Retinal pigment epithelial cell (primary cell): ENCODE measurements around the gene SSTR4.

Experiments used
- DNase-seq: peaks from one replicate; pipeline ENCODE4 v3.0.0-alpha.2; 2010; ENCODE audit warnings: low read depth
- H3K4me3 ChIP-seq: 2 replicates; pipeline ENCODE4 v1.5.1; 2011; ENCODE audit warnings: mild to moderate bottlenecking, low read length, control low read depth, moderate library complexity
- TF ChIP-seq, protein P1 (sequence below): conservative IDR thresholded peaks from 2 replicates; pipeline ENCODE4 v1.5.1; 2011; ENCODE audit warnings: low read depth, low read length, control low read depth, inconsistent platforms

The SSTR4 gene

DNA sequence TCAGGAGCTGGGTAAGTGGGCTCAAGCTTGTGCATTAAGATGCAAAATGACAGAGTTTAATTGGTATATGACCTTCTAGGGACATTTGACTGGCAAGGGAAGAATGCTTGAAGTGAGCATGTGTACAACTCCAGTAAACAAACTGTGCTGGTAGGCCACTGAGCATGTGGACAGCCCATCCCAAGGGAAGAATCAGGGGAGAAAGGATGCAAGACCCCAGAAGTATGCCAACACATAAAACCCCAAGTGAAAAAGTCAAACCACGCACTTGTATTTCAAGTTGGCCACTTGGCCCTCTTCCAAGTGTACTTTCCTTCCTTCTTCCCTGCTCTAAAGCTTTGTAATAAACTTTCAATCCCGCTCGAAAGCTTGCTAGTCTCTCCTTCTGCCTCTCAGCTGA, 24.7 kb downstream of the SSTR4 start:
- H3K4me3 ChIP-seq = no peak overlapping the region
- DNase-seq = no peak
- TF ChIP-seq, protein P1, sequence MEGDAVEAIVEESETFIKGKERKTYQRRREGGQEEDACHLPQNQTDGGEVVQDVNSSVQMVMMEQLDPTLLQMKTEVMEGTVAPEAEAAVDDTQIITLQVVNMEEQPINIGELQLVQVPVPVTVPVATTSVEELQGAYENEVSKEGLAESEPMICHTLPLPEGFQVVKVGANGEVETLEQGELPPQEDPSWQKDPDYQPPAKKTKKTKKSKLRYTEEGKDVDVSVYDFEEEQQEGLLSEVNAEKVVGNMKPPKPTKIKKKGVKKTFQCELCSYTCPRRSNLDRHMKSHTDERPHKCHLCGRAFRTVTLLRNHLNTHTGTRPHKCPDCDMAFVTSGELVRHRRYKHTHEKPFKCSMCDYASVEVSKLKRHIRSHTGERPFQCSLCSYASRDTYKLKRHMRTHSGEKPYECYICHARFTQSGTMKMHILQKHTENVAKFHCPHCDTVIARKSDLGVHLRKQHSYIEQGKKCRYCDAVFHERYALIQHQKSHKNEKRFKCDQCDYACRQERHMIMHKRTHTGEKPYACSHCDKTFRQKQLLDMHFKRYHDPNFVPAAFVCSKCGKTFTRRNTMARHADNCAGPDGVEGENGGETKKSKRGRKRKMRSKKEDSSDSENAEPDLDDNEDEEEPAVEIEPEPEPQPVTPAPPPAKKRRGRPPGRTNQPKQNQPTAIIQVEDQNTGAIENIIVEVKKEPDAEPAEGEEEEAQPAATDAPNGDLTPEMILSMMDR = no peak

DNA sequence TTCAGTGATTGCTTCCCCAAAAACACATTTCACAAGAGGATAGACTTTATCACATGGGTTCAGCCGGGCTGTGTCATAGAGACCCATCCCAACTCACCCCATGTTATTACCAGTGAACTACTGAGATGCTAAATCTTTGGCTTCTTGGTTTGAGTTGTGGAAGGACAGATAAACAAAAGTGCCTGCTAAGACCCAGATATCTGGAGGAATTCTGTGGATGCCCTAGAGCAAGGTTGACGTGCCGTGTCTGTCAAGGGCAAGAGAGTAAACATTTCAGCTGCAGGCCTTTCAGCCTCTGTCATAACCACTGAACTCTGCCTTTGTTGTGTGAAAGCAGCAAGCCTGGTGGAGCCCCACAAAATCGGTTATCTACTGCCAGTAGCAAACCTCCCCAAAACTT, 25.5 kb downstream of the SSTR4 start:
- DNase-seq = no peak
- no peak overlapping the region for H3K4me3 ChIP-seq
- TF ChIP-seq, protein P1 = no peak

DNA sequence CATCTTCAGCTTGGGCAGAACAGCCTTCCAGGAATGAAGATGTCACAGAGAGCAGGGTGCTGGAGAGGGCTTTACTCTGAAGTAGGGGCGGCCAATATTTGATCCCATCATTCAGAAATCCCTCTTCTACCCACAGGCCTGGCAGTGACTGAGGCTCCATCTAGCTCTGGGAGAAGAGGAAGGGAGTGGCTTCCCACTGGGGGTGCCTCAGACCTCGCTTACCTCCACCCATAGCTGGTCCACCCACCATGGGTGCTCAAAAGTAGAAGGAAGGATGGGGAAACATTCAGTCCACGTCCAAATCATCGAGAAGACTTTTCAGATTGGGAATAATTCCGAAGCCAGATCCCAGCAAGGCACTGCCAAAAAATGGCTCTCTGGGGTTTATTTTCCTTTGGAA, 26.1 kb downstream of the SSTR4 start:
- no peak overlapping the region for H3K4me3 ChIP-seq
- TF ChIP-seq, protein P1 = no peak

DNA sequence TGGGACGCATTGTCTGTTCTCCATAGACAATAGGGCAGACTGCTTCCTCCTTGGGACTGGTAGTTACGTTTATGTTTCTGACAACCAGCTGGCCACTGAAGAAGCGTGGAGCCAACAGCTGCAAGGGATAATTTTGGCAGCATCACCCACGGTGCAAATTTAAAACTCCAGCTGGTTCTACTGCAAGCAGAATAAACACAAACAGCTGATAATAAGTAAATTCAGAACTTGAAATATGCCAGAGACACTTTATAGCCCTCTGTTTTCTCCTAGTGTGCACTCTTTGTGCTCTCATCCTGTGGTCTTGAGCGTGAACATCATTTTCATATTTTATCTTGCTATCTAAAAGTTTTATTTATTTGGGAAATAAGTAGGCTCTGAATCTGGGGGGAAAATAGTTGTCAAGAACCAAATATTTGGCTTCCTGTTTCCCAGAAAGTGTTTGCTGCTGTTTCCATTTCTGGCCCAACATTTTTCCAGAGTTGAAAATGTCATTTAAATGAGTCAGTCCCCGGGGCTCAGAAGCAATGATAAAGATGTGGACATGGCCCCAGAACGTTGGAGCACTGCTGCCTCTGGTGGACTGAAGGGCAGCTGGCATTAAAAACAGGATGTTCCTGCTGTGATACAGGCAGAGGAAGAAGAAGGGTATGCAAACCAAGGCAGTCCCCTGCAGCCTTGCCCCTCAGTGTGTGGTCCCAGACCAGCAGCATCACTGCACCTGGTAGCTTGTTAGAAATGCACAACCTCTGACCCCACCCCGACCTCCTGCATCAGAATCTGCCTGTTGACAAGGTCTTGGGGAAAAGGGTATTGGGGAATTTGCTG, 26.8 kb downstream of the SSTR4 start:
- no peak overlapping the region for H3K4me3 ChIP-seq
- TF ChIP-seq, protein P1 = peak; percentile 57
- no peak for DNase-seq

More for the DNA sequence above, 26.1 kb downstream of the SSTR4 start:
- no peak for DNase-seq

DNA sequence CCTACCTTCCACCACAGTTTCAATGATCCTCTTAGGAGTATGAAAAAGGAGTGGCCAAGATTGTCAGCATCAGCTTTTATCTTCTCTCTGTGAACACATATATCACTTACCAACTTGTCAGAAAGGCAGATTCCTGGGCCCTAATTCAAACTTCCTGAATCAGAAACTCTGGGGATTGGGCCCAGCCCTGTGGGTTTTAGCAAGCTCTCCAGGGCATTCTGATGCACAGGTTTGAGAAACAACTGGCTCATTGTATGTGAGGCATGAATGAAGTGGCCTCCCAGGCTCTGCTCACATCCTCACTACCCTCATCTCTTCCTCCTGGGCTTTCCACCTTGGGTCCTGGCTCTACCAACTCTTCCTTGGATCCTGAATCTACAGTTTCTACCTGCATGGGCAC, 27.5 kb downstream of the SSTR4 start:
- DNase-seq = no peak
- H3K4me3 ChIP-seq = no peak overlapping the region
- TF ChIP-seq, protein P1 = no peak

DNA sequence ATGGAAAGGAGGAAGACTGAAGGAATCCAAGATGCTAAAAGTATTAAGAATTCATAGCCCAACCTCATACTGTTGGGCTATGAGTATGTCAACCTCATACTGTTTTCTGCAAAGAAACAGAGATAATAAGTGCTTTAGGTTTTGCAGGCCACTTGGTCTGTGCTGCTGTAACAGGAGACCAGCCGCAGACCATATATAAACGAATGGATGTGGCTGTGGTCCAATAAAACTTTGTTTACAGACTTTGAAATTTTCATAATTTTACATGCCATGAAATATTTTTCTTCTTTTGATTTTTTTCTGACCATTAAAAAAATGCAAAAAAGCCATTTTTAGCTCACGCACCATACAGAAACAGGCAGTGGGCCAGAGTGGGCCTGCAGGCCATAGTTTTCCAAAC, 28.1 kb downstream of the SSTR4 start:
- TF ChIP-seq, protein P1 = no peak
- H3K4me3 ChIP-seq = no peak overlapping the region
- no peak for DNase-seq

DNA sequence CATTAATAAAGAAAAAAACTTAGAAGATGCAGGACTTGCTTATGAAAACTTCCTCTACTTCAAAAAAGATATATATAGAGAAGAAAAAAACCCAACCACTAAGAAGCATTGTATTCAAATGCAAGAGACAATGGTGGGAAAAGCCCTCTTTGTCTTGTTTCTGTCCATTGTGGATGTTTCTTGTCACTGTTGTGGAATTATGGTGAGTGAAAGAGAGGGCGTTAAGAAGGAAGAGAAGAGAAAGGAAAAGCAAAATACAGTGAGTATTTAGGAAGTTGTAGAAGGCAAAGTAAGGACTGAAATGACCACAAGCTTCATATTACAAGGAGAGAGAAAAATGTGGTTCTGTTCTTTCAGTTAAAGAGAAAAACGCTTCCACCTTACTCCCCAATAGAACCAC, 28.5 kb downstream of the SSTR4 start:
- no peak for DNase-seq
- no peak overlapping the region for H3K4me3 ChIP-seq
- TF ChIP-seq, protein P1 = no peak
